IPS-18a (cell line): ENCODE data around the gene PTX3.

Experiments used
- H3K27ac ChIP-seq: one replicate; pipeline ENCODE4 v1.5.1; 2013; ENCODE audit warnings: low read length
- H3K27me3 ChIP-seq: one replicate; pipeline ENCODE4 v1.6.1; 2013; ENCODE audit warnings: mild to moderate bottlenecking, low read length; ENCODE audit not compliant: control insufficient read depth, insufficient read depth
- H3K36me3 ChIP-seq: one replicate; pipeline ENCODE4 v1.6.1; 2013; ENCODE audit warnings: low read depth, low read length; ENCODE audit not compliant: control insufficient read depth
- H3K4me1 ChIP-seq: one replicate; pipeline ENCODE4 v1.6.1; 2013; ENCODE audit warnings: low read depth, low read length; ENCODE audit not compliant: control insufficient read depth
- H3K4me3 ChIP-seq: one replicate; pipeline ENCODE4 v1.5.1; 2013; ENCODE audit warnings: low read length
- H3K9ac ChIP-seq: one replicate; pipeline ENCODE4 v1.6.1; 2013; ENCODE audit warnings: mild to moderate bottlenecking, low read length, moderate library complexity
- H3K9me3 ChIP-seq: one replicate; pipeline ENCODE4 v1.6.1; 2013; ENCODE audit warnings: low read depth, low read length; ENCODE audit not compliant: control insufficient read depth

PTX3 gene

GRCh38 chr3:157407769-157408168 lies 28.9 kb upstream of the PTX3 start:
- H3K9me3 ChIP-seq = no peaks in the 10 kb centered on the region
- H3K9ac ChIP-seq = no peak overlapping the region
- no peaks in the 10 kb centered on the region for H3K36me3 ChIP-seq
- H3K27me3 ChIP-seq = no peaks in the 10 kb centered on the region
- H3K4me1 ChIP-seq = peaks cover 7% of the 10 kb centered on the region
- H3K27ac ChIP-seq = no peak overlapping the region
- H3K4me3 ChIP-seq = no peak overlapping the region

- H3K27ac ChIP-seq = no peak overlapping the region
- peaks cover 7% of the 10 kb centered on the region for H3K4me1 ChIP-seq
- no peaks in the 10 kb centered on the region for H3K9me3 ChIP-seq
- H3K36me3 ChIP-seq = no peaks in the 10 kb centered on the region
- H3K27me3 ChIP-seq = no peaks in the 10 kb centered on the region
- H3K9ac ChIP-seq = no peak overlapping the region
- no peak overlapping the region for H3K4me3 ChIP-seq
Measured at GRCh38 chr3:157408499-157409149, 28.0 kb upstream of the PTX3 start.

- Histone ChIP-seq H3K27me3 (no peaks in the 10 kb centered on the region), H3K4me3 (no peak overlapping the region), H3K36me3 (no peaks in the 10 kb centered on the region), H3K4me1 (peaks cover 6% of the 10 kb centered on the region), H3K27ac (no peak overlapping the region), H3K9me3 (no peaks in the 10 kb centered on the region), H3K9ac (no peak overlapping the region)
Measured at GRCh38 chr3:157409516-157409915, 27.1 kb upstream of the PTX3 start.

DNA sequence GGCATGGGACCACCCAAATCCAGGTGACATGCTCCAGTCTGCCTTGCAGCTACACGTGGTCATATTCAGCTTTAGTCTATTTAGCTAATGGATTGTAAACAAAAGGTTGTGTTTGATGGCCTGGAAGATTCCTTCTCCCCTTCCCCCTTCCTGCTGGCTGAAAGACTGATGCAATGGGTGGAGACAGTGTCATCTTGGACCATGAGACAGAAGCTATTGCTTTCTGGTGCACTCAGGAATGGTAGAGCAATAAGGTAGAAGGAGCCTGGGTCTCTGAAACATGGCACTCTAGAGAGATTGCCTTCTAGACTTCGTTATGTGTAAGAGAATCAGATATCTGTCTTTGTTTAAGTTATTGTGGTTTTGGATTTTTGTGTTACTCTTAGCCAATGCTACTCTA lies 25.7 kb upstream of the PTX3 start:
- no peak overlapping the region for H3K27ac ChIP-seq
- no peaks in the 10 kb centered on the region for H3K4me1 ChIP-seq
- no peaks in the 10 kb centered on the region for H3K9me3 ChIP-seq
- H3K9ac ChIP-seq = no peak overlapping the region
- H3K4me3 ChIP-seq = no peak overlapping the region
- no peaks in the 10 kb centered on the region for H3K36me3 ChIP-seq
- no peaks in the 10 kb centered on the region for H3K27me3 ChIP-seq

DNA sequence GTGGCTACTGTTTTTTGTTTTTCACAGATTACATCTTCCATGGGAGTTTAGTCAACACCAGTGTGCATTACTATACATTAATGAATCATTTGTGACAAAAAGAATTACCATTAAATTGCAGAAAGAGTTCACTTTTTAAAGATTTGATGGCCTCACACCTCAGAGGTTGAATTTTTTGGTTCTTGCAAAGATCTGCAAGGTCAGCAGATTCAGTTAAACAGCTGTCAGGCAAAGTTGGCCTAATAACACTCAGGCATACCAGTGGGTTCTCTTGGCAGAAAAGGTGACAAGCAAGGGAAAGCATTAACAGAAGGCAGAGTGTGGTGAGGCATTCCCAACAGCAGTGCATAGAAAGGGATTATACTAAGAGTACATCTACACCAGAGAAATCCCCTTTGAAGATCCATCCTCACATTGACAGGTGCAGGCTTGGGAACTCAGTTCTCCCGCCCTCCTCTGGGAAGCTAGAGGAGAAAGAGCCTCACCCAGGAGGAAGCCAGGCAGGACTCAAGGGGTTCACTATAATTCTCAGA lies 24.3 kb upstream of the PTX3 start:
- H3K4me3 ChIP-seq = no peak overlapping the region
- no peaks in the 10 kb centered on the region for H3K9me3 ChIP-seq
- no peaks in the 10 kb centered on the region for H3K4me1 ChIP-seq
- no peak overlapping the region for H3K9ac ChIP-seq
- no peaks in the 10 kb centered on the region for H3K27me3 ChIP-seq
- no peaks in the 10 kb centered on the region for H3K36me3 ChIP-seq
- no peak overlapping the region for H3K27ac ChIP-seq

GRCh38 chr3:157414861-157415260 lies 21.8 kb upstream of the PTX3 start:
- Histone ChIP-seq H3K9ac (no peak overlapping the region), H3K9me3 (no peaks in the 10 kb centered on the region), H3K4me1 (no peaks in the 10 kb centered on the region), H3K27me3 (no peaks in the 10 kb centered on the region), H3K36me3 (no peaks in the 10 kb centered on the region), H3K27ac (no peak overlapping the region), H3K4me3 (no peak overlapping the region)

- Histone ChIP-seq H3K27ac (no peak overlapping the region), H3K9me3 (no peaks in the 10 kb centered on the region), H3K4me1 (no peaks in the 10 kb centered on the region), H3K27me3 (no peaks in the 10 kb centered on the region), H3K4me3 (no peak overlapping the region), H3K36me3 (no peaks in the 10 kb centered on the region), H3K9ac (no peak overlapping the region)
Measured at GRCh38 chr3:157416347-157417087, 20.1 kb upstream of the PTX3 start.

- Histone ChIP-seq H3K9ac (no peak overlapping the region), H3K4me3 (no peak overlapping the region), H3K27me3 (no peaks in the 10 kb centered on the region), H3K27ac (no peak overlapping the region), H3K4me1 (no peaks in the 10 kb centered on the region), H3K36me3 (no peaks in the 10 kb centered on the region), H3K9me3 (no peaks in the 10 kb centered on the region)
Measured at GRCh38 chr3:157417247-157417646, 19.4 kb upstream of the PTX3 start.

- H3K27me3 ChIP-seq = no peaks in the 10 kb centered on the region
- H3K27ac ChIP-seq = no peak overlapping the region
- H3K9ac ChIP-seq = no peak overlapping the region
- H3K9me3 ChIP-seq = no peaks in the 10 kb centered on the region
- no peak overlapping the region for H3K4me3 ChIP-seq
- H3K36me3 ChIP-seq = no peaks in the 10 kb centered on the region
- no peaks in the 10 kb centered on the region for H3K4me1 ChIP-seq
Measured at GRCh38 chr3:157418104-157418503, 18.5 kb upstream of the PTX3 start.

DNA sequence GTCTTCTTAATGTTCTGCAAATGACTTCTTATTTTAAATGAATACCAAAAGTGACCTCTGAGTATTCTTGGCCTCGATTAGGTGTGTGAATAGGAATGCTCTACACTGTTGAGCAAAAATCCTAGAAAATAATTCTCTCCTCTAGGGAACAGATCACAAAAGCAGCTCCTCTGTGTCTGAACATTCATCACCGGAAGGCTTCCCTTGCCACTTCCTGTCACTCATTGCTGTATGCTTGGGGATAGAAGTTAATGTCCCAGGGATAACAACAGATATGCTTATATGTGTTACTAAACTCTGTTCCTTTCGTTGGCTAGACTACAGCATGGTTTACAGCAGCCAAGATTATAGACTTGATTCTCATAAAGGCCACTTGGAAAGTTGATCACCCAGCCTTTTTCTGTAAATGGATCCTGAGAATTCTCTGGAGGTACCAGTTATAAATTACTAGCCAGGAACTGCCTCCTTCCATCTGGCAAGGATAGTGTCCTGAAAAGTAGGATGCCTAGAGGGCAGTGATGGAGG lies 16.0 kb upstream of the PTX3 start:
- Histone ChIP-seq H3K36me3 (no peaks in the 10 kb centered on the region), H3K27me3 (no peaks in the 10 kb centered on the region), H3K9ac (no peak overlapping the region), H3K9me3 (no peaks in the 10 kb centered on the region), H3K4me3 (no peak overlapping the region), H3K27ac (no peak overlapping the region), H3K4me1 (no peaks in the 10 kb centered on the region)

DNA sequence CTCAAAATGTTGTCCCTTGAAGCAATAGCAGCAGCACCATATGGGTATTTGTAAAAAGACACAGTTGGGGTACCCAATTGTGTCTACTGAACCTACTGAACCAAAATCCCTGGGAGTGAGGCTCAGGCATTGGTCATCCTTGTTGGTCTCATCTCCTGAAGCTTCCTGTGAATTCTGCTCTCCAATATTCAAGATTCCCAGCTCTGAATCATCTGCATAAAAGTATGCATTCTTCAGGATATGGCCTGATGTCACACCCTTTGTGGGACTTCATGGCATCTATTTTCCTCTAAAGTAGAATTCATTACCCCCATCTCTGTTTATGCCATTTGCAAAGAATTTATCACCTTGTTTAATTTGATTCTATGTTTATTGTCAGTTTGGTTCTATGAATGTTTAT lies 13.3 kb upstream of the PTX3 start:
- H3K4me1 ChIP-seq = no peaks in the 10 kb centered on the region
- no peaks in the 10 kb centered on the region for H3K9me3 ChIP-seq
- H3K27me3 ChIP-seq = no peaks in the 10 kb centered on the region
- H3K9ac ChIP-seq = no peak overlapping the region
- no peak overlapping the region for H3K4me3 ChIP-seq
- H3K27ac ChIP-seq = no peak overlapping the region
- no peaks in the 10 kb centered on the region for H3K36me3 ChIP-seq

- H3K36me3 ChIP-seq = no peaks in the 10 kb centered on the region
- no peak overlapping the region for H3K27ac ChIP-seq
- no peaks in the 10 kb centered on the region for H3K4me1 ChIP-seq
- H3K9me3 ChIP-seq = no peaks in the 10 kb centered on the region
- no peak overlapping the region for H3K4me3 ChIP-seq
- no peaks in the 10 kb centered on the region for H3K27me3 ChIP-seq
- H3K9ac ChIP-seq = no peak overlapping the region
Measured at GRCh38 chr3:157427901-157428300, 8.7 kb upstream of the PTX3 start.
